ENCODE results near the gene RAB8B. TPM values are rescaled to one million over a fixed set of nuclear protein-coding genes. Genes with fewer than 3 reads are reported as not detected.

The RAB8B gene
- total RNA-seq, 4 donors from 2014 or later = 18.7 to 41.0 (median 35.5) TPM

DNA sequence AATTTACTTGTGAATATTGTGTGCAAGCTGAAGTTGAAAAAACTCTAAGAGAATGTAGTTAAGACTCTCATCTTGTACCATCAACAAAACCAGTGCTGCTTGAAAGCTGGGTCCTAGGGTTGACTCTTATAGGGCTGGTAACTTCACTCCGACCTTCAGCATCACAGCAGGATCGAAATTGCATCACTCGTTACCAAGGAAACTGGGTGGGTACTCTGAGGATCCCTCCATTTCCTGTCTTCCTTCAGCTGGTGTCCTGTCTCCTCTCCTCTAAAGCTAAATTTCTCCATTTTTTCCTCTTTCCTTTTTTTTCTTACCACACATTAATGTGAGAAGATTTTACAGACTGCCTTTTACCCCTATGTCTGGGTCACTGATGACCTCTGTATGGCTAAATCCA lies 85.0 kb downstream of the RAB8B start:
- intact Hi-C loops (cut with DNase I) = loop anchor here (10.0 kb wide), 1 partner anchor 120 kb away; the partner anchor contains the start of gene RPS27L
- Histone ChIP-seq H3K27me3 (no peaks in the 10 kb centered on the region), H3K36me3 (no peaks in the 10 kb centered on the region), H3K4me3 (no peak overlapping the region), H3K9me3 (no peaks in the 10 kb centered on the region), H3K4me1 (peaks cover 5 to 20% (median 15%) of the 10 kb centered on the region in 4 donors), H3K27ac (replicated peaks in 1 of 4) (no peak overlapping the region)
- DNase-seq (ENCODE audit: extremely low spot score) = no peak
- 83% methylated on average over 3 of the region's 3 CpGs for WGBS
- TF ChIP-seq EP300 (IDR thresholded peaks at IDR 0.05) = no peak
- TF ChIP-seq CTCF (IDR thresholded peaks at IDR 0.05) = no peak
- TF ChIP-seq POLR2A (IDR thresholded peaks at IDR 0.05; ENCODE audit: low read depth) = no peak
- TF ChIP-seq POLR2AphosphoS5 (IDR thresholded peaks at IDR 0.05) = no peak

DNA sequence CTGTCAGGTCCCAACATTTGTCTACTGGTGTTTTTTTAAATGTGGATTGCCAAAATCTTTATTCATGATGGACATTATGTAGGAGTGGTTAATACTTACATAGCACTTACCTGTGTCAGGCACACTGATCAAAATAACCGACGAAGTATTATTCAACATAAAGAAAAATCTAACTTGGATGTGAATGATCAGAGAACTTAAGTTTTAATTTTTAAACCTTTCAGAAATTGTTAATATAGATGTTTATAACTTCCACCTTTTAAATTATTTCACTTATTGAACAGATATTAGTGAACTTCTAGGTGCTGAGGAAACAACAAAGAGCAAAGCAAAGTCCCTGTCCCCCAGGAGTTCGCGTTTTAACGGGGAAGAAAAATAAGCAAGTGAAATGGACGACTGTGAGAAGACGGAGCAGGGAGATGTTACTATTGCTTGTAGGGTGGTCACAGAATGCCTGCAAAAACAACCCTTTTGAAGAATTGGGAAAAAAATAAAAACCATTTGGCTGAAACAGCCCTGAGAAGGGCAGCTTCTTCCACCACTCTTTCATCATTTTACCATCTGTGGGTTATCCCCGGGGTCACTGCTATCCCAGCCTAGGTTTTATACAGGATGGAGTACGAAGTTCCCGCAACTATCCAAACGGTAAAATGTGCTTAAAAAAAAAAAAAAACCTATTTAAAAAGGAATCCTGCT lies 87.1 kb downstream of the RAB8B start:
- Histone ChIP-seq H3K27ac (replicated peaks in 1 of 4) (peak overlapping the region; percentile 85 to 94 (median 92)), H3K36me3 (peaks cover 0 to 17% (median 6%) of the 10 kb centered on the region in 4 donors), H3K9me3 (no peaks in the 10 kb centered on the region), H3K4me3 (peak overlapping the region; percentile 70 to 98 (median 94)), H3K4me1 (peaks cover 5 to 20% (median 15%) of the 10 kb centered on the region in 4 donors), H3K27me3 (no peaks in the 10 kb centered on the region)
- WGBS = 17% methylated on average over 11 of the region's 11 CpGs
- DNase-seq (ENCODE audit: extremely low spot score) = no peak
- no peak for TF ChIP-seq EP300 (IDR thresholded peaks at IDR 0.05)
- TF ChIP-seq POLR2A (IDR thresholded peaks at IDR 0.05; ENCODE audit: low read depth) = no peak
- no peak for TF ChIP-seq CTCF (IDR thresholded peaks at IDR 0.05)
- no peak for TF ChIP-seq POLR2AphosphoS5 (IDR thresholded peaks at IDR 0.05)
- intact Hi-C loops (cut with DNase I) = loop anchor here (5.0 to 10.0 kb wide), 2 partner anchors 84 to 122 kb away; partner anchors contain the start of gene RPS27L

- H3K36me3 ChIP-seq = peaks cover 0 to 17% (median 6%) of the 10 kb centered on the region in 4 donors
- DNase-seq (ENCODE audit: extremely low spot score) = peak; percentile 97
- intact Hi-C loops (cut with DNase I) = loop anchor here (5.0 to 10.0 kb wide), 2 partner anchors 85 to 122 kb away; partner anchors contain the start of gene RPS27L
- H3K4me3 ChIP-seq = peak within 1 kb of the TSS; percentile 70 to 98 (median 94)
- TF ChIP-seq CTCF (IDR thresholded peaks at IDR 0.05) = peak in 1 of 3 experiments; percentile 5
- TF ChIP-seq EP300 (IDR thresholded peaks at IDR 0.05) = no peak
- peak; percentile 25 for TF ChIP-seq POLR2A (IDR thresholded peaks at IDR 0.05; ENCODE audit: low read depth)
- peak; percentile 32 to 75 for TF ChIP-seq POLR2AphosphoS5 (IDR thresholded peaks at IDR 0.05)
- no peaks in the 10 kb centered on the region for H3K27me3 ChIP-seq
- peaks cover 5 to 20% (median 15%) of the 10 kb centered on the region in 4 donors for H3K4me1 ChIP-seq
- H3K27ac ChIP-seq (replicated peaks in 1 of 4) = peak within 1 kb of the TSS; percentile 85 to 94 (median 92)
- 2% methylated on average over 27 of the region's 102 CpGs for WGBS
- H3K9me3 ChIP-seq = no peaks in the 10 kb centered on the region
Measured at GRCh38 chr15:63277038-63277892, 87.9 kb downstream of the RAB8B start, which contains the start of gene APH1B. Gene APH1B, plus strand, starts transcription at chr15:63277605. Its CDS starts 19 bp downstream, at chr15:63277624.

GRCh38 chr15:63277893-63278456 lies 88.6 kb downstream of the RAB8B start:
- intact Hi-C loops (cut with DNase I) = loop anchor here (5.0 to 10.0 kb wide), 2 partner anchors 86 to 123 kb away; partner anchors contain the start of gene RPS27L
- Histone ChIP-seq H3K4me1 (peaks cover 5 to 20% (median 15%) of the 10 kb centered on the region in 4 donors), H3K36me3 (peaks cover 0 to 21% (median 6%) of the 10 kb centered on the region in 4 donors), H3K27ac (replicated peaks in 1 of 4) (peak overlapping the region; percentile 85 to 94 (median 92)), H3K27me3 (no peaks in the 10 kb centered on the region), H3K9me3 (no peaks in the 10 kb centered on the region), H3K4me3 (peak overlapping the region; percentile 70 to 98 (median 94))
- no peak for DNase-seq (ENCODE audit: extremely low spot score)
- WGBS = 9% methylated on average over 17 of the region's 17 CpGs
- TF ChIP-seq POLR2A (IDR thresholded peaks at IDR 0.05; ENCODE audit: low read depth) (no peak), EP300 (IDR thresholded peaks at IDR 0.05) (no peak), POLR2AphosphoS5 (IDR thresholded peaks at IDR 0.05) (no peak), CTCF (IDR thresholded peaks at IDR 0.05) (no peak)
